Stimulated activated naive CD8-positive, alpha-beta T cell treated with anti-CD3 and anti-CD28 coated beads, Interleukin-15, Interleukin-2, amounts not matched to agents 100 ng/mL and 50 ng/mL, for 24 hours (primary cell): ENCODE measurements around the gene AGBL4.

Experiments used
- H3K27ac Mint-ChIP-seq: one replicate; pipeline ENCODE4 v1.8.0; 2021; ENCODE audit warnings: mild to moderate bottlenecking, mixed read lengths
- H3K27me3 Mint-ChIP-seq: one replicate; pipeline ENCODE4 v1.8.0; 2021; ENCODE audit warnings: mixed read lengths
- H3K36me3 Mint-ChIP-seq: one replicate; pipeline ENCODE4 v1.8.0; 2021; ENCODE audit warnings: low read depth, mixed read lengths
- H3K4me1 Mint-ChIP-seq: one replicate; pipeline ENCODE4 v1.8.0; 2021; ENCODE audit warnings: low read depth, mixed read lengths
- H3K4me3 Mint-ChIP-seq: one replicate; pipeline ENCODE4 v1.8.0; 2021; ENCODE audit warnings: mild to moderate bottlenecking, mixed read lengths
- H3K9me3 Mint-ChIP-seq: one replicate; pipeline ENCODE4 v1.8.0; 2021; ENCODE audit warnings: mixed read lengths

The AGBL4 gene

DNA sequence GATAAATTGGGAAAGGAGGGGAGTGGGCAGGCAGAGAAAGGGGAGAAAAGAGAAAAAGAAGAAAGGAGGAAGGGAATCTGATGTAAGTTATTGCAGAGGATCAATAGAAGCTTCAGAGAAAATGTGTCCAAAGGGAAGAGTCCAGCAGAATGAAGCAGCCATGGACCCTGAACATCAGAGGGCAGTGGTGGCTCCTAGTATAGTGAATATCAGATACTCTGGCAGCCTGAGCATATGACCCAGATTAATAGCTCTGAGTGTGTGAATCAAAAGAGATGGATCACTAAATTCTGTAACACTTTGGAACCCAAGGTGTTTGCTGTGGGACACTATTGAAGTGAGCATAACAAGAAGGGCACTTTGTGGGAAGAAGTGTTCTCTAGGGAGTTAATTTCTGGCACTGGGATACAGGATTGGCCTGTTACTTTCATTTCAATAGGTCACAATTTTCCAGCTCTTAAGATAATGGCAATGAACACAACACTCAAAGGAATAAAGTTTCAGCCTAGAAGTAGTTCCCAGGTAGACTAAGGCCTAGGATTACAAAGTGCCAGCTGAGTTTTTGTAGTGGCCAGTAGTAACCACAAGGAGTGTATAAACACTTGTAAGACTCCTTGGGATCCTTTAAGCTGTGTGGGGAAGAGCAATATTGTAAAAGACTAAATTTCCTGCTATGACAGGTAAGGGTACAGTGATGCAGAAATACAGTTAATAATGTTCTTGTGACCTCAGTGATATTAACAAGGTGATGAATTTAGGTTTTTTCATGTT lies 1082.6 kb downstream of the AGBL4 start:
- Mint-ChIP-seq H3K36me3 (no peaks in the 10 kb centered on the region), H3K4me1 (no peaks in the 10 kb centered on the region), H3K9me3 (no peaks in the 10 kb centered on the region), H3K27me3 (peaks cover 12% of the 10 kb centered on the region), H3K27ac (no peak overlapping the region), H3K4me3 (no peak overlapping the region)

DNA sequence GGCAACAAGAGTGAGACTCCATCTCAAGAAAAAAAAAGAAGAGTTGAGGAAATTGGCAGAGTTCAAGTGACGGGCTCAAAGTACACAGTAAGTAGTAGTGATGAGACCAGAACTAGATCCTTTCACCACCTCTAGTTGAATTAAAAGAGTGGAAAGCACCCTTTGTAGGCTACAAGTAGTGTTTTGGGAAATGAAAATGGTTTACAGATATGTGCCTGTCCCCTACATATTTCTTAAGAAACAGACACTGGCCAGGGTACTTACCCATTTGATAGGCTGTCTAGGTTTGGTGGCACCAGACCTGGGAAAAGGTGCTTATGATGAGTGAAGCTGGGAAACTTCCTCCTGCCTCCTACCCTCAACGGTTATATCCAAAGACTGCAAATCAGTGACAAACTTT lies 1083.4 kb downstream of the AGBL4 start:
- Mint-ChIP-seq H3K27ac (no peak overlapping the region), H3K4me3 (no peak overlapping the region), H3K9me3 (no peaks in the 10 kb centered on the region), H3K27me3 (peaks cover 11% of the 10 kb centered on the region), H3K36me3 (no peaks in the 10 kb centered on the region), H3K4me1 (no peaks in the 10 kb centered on the region)

DNA sequence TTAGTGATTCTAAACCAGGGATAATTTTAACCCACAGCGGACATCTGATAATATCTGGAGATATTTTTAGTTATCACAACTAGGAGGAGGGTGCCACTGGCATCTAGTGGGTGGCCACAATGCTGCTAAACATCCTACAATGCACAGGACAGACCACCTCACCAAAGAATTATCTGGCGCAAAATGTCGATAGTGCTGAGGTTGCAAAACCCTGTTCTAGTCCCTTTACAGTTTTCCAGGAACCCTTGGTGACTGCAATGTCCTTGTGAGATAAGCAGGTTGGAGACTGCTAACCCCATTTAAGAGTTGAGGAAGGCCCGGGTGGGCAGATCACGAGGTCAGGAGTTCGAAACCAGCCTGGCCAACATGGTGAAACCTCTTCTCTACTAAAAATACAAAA lies 1083.9 kb downstream of the AGBL4 start:
- no peaks in the 10 kb centered on the region for H3K4me1 Mint-ChIP-seq
- H3K4me3 Mint-ChIP-seq, result no peak overlapping the region
- no peaks in the 10 kb centered on the region for H3K9me3 Mint-ChIP-seq
- peaks cover 13% of the 10 kb centered on the region for H3K27me3 Mint-ChIP-seq
- no peaks in the 10 kb centered on the region for H3K36me3 Mint-ChIP-seq
- no peak overlapping the region for H3K27ac Mint-ChIP-seq

DNA sequence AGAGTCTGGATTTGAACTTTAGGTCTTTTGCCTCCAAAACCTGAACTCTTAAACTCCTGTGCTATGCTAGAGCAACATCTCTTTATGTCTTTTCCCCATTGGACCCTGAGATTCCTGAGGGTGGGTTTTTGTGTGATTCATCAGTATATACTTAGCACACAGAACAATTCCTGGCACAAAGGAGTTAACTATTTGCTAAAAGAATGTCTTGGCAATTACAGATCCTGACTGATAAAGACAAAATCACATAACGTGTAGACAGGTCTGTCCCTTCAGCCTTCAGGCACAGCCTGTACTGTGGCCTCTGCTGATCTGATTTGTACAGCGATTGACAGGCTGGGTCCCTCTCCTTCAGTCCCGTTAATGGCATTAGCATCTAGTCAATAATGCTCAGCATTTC lies 1084.7 kb downstream of the AGBL4 start:
- H3K36me3 Mint-ChIP-seq, result no peaks in the 10 kb centered on the region

DNA sequence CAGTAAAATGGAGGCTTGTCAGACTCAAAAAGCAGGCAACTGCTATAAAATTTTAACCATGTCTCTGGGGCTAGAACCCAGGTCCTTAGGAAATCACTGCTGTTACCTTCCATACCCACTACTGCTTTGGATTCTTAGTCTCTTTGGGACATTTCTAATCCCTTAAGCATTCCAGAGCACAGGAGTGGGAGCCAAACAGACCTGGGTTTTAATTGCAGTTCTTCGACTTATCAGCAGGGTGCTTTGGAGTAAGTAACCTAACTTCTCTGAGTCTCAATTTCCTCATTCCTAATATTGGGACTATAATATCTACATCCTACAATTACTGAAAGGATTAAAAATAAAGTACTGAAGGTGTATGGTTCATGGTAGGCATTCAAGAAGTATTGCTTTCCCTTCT lies 1086.0 kb downstream of the AGBL4 start:
- Mint-ChIP-seq H3K9me3 (no peaks in the 10 kb centered on the region), H3K4me3 (no peak overlapping the region), H3K36me3 (no peaks in the 10 kb centered on the region), H3K4me1 (no peaks in the 10 kb centered on the region), H3K27ac (no peak overlapping the region), H3K27me3 (peaks cover 13% of the 10 kb centered on the region)

More for the DNA sequence above, 1084.7 kb downstream of the AGBL4 start:
- Mint-ChIP-seq H3K9me3 (no peaks in the 10 kb centered on the region), H3K4me1 (no peaks in the 10 kb centered on the region), H3K4me3 (no peak overlapping the region), H3K27ac (no peak overlapping the region), H3K27me3 (peaks cover 13% of the 10 kb centered on the region)

DNA sequence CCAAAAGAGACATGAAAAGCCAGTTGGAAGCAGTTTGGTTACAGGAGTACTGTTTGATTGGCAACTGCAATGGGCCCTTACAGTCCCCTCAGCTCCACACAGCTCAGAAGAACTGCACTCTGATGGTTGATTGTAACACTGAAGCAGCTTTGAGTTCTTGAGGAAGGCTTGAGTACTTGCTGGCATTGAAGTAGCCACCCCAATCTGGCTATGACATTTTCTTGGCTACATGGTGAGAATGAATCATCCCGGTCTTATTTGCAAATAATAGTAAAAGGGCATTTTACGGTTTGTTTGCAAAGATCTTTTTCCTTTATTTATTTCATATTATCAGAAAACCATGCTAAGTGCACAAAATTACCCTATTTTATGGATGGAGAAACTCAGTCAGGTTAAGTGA lies 1087.3 kb downstream of the AGBL4 start:
- no peaks in the 10 kb centered on the region for H3K9me3 Mint-ChIP-seq
- peaks cover 10% of the 10 kb centered on the region for H3K27me3 Mint-ChIP-seq
- H3K4me3 Mint-ChIP-seq, result no peak overlapping the region
- H3K36me3 Mint-ChIP-seq, result no peaks in the 10 kb centered on the region
- no peaks in the 10 kb centered on the region for H3K4me1 Mint-ChIP-seq
- no peak overlapping the region for H3K27ac Mint-ChIP-seq

DNA sequence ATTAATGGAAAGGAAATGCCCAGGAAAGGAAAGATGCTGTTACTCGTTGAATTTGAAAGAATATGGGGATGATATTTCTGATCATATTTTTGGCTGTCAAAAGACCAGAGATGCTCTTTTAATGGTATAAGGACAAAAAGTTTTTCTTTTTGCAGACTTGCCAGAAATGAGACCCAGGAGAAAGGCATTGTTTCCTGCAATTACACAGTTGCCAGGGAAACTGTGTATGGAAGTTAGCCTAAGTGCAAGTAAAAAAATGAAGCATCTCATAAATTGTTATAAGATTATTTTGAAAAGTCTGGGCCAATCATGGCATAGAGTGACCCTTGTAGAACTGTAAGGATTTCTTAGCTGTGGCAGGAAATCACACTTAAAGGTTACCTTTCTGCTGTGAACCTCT lies 1091.4 kb downstream of the AGBL4 start:
- Mint-ChIP-seq H3K36me3 (no peaks in the 10 kb centered on the region), H3K9me3 (no peaks in the 10 kb centered on the region), H3K27me3 (peaks cover 4% of the 10 kb centered on the region), H3K27ac (no peak overlapping the region), H3K4me1 (no peaks in the 10 kb centered on the region), H3K4me3 (no peak overlapping the region)

DNA sequence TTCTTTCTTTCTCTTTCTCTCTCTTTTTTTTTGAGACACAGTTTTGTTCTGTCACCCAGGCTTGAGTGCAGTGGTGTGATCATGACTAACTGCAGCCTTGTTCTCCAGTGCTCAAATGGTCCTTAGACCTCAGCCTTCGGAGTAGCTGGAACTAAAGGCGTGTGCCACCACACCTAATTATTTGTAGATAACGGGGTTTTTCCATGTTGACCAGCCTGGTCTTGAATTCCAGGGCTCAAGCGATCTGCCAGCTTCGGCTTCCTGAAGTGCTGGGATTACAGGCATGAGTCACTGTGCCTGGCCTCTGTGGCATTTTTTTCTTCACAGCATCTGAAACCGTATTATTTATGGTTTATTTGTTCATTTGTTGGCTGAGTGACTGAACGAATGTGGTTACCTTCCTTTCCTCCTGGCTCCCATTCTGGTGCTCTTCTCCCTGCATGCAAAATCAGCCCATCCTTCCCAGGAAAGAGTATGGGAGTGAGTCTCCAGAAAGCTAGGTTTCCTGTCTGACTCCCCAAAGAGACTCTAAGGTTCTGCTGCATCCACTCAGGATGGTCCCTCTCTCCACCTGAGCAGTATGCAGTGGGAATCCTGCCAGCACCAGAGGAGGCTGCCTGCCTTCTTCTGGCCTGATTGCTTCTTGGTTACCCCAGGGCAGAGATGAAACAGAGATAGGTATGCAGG lies 1092.1 kb downstream of the AGBL4 start:
- no peak overlapping the region for H3K27ac Mint-ChIP-seq
- no peaks in the 10 kb centered on the region for H3K9me3 Mint-ChIP-seq

DNA sequence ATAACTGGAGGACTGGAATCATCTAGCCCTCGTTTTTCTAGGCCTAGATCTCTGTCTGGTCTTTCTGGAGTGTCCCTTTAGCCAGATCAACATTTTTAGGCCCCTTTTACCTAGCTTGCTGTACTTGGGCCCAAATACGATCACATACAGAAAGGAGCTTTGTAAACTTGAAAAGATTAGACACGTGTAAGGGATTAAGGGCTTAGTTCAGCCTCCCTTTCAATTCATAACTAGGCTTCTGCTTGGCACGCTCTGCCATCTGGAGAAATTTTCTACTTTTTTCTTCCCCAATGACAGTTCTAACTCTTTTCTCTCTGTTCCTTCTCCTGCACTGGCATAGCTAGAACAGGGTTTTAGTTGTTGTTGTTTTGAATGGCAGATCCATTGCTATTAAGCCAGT lies 1093.7 kb downstream of the AGBL4 start:
- no peaks in the 10 kb centered on the region for H3K9me3 Mint-ChIP-seq
- no peak overlapping the region for H3K27ac Mint-ChIP-seq
- H3K4me3 Mint-ChIP-seq, result no peak overlapping the region
- H3K4me1 Mint-ChIP-seq, result no peaks in the 10 kb centered on the region
- no peaks in the 10 kb centered on the region for H3K27me3 Mint-ChIP-seq
- H3K36me3 Mint-ChIP-seq, result no peaks in the 10 kb centered on the region

More for the DNA sequence above, 1092.1 kb downstream of the AGBL4 start:
- Mint-ChIP-seq H3K36me3 (no peaks in the 10 kb centered on the region), H3K27me3 (peaks cover 4% of the 10 kb centered on the region), H3K4me3 (no peak overlapping the region), H3K4me1 (no peaks in the 10 kb centered on the region)

DNA sequence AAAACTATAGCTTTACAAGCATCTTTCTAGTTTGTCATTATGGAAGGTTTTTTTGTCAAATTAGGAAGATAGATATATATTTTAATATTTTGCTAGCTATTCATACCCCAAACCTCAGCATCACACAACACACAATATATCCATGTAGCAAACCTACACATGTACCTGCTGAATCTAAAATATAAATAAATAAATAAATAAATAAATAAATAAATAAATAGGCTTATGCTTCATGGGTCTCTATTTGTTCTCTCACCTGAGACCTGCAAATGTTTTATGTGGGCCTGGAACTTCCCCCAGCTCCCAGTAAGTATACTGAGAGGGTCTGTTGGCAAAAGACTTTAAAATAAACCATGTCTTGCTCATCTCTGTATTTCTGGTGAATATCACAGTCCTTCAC lies 1099.7 kb downstream of the AGBL4 start:
- Mint-ChIP-seq H3K27me3 (no peaks in the 10 kb centered on the region), H3K4me1 (no peaks in the 10 kb centered on the region), H3K27ac (no peak overlapping the region), H3K9me3 (no peaks in the 10 kb centered on the region), H3K4me3 (no peak overlapping the region), H3K36me3 (no peaks in the 10 kb centered on the region)

DNA sequence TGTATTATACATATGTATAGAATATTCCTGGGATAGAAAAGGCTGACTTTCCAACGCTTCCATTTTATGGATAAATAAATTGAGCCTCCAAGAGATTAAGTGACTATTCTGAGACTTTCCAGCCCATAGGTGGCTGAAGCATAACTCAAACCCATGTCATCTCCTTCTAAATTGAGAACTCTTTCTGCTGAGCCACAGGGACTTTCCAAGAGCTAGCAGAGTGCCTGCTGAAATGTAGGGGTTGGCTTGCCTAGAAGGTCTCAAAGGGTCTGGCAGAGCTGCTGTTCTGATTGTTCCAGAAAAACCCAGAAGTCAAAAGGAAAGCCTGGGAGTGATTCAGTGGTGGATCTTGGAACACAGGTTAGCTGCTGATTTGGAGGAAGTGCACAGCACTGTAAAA lies 1100.6 kb downstream of the AGBL4 start:
- Mint-ChIP-seq H3K27me3 (no peaks in the 10 kb centered on the region), H3K4me1 (no peaks in the 10 kb centered on the region), H3K9me3 (no peaks in the 10 kb centered on the region), H3K4me3 (no peak overlapping the region), H3K36me3 (no peaks in the 10 kb centered on the region), H3K27ac (no peak overlapping the region)

DNA sequence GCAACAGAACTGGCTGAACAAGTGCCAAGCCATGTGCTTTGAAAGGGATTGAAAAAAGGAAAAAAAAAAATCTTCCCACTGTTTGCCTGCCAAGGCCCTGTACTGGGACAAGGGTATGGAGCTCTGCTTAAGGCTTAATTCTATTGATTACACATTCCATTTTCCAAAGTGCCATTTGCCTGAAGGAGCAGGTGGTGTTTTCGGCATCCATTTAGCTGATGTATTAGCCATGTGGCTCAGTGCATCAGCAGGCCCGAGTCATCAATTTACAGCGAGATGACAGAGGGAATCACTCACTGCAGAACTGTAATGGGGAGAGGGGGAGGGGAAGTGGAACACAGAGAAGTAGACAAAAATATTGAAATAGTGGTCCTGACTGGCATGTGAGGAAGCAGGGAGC lies 1102.9 kb downstream of the AGBL4 start:
- Mint-ChIP-seq H3K4me3 (no peak overlapping the region), H3K4me1 (no peaks in the 10 kb centered on the region), H3K9me3 (no peaks in the 10 kb centered on the region), H3K27me3 (no peaks in the 10 kb centered on the region), H3K36me3 (no peaks in the 10 kb centered on the region), H3K27ac (no peak overlapping the region)

DNA sequence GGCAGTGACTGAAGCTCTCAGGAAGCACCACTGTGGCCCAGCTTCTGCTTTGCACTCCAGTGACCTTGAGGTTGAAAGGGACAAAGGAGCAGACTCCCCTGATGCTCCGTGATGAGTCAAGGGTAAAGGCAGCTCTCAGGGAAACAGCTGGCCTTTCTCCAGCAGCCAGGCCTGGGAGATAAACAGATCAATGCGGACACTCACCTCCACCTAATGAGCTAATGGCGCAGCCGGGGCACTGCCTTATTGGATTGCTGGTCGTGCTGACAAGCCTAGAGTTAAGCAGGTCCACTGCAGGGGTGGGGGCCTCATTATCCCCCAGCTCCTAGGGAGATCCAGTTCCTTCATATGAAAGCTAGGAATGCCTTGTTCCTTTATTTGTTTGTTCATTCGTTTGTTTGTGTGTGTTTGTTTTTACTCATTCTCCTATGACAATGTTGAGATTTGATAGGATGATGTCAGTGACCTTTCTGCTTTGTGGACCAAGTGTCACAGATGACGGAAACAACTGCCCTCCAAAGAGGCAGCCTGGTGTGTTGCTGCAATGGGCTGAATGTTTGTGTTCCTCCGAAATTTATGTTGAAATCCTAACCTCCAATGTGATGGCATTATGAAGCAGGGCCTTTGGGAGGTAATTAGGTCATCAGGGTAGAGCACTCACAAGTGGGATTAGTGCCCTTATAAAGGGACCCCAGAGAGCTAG lies 1105.7 kb downstream of the AGBL4 start:
- Mint-ChIP-seq H3K4me3 (no peak overlapping the region), H3K9me3 (no peaks in the 10 kb centered on the region), H3K4me1 (no peaks in the 10 kb centered on the region), H3K27me3 (no peaks in the 10 kb centered on the region), H3K27ac (no peak overlapping the region), H3K36me3 (no peaks in the 10 kb centered on the region)

DNA sequence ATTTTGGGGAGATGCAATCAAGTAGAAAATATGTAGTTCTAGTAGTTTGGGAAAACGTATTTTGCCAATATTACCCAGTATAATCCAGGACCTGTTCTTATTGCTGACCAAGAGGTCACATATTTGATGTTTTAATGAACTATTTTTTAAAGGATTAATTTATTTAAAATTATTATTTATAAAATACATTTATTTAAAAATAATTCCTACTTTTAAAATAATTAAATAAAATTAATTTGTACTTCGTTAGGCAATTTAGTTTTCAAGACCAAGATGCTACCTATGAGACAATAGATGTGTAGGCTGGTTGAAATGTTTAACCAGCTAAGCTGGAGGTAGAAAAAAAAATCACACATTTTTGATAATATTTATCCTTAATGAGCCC lies 1106.7 kb downstream of the AGBL4 start:
- Mint-ChIP-seq H3K27me3 (no peaks in the 10 kb centered on the region), H3K9me3 (no peaks in the 10 kb centered on the region), H3K4me3 (no peak overlapping the region), H3K4me1 (no peaks in the 10 kb centered on the region), H3K27ac (no peak overlapping the region), H3K36me3 (no peaks in the 10 kb centered on the region)
